NCI-H2196 treated with DMSO at 0.1 percent for 48 hours (cell line): ENCODE measurements around the gene FAM83G.

Source experiments
- DNase-seq: peaks from one replicate; lab custom pipeline; 2025; ENCODE audit not compliant: unreplicated experiment; lab: John Stamatoyannopoulos, UW

Gene FAM83G

DNA sequence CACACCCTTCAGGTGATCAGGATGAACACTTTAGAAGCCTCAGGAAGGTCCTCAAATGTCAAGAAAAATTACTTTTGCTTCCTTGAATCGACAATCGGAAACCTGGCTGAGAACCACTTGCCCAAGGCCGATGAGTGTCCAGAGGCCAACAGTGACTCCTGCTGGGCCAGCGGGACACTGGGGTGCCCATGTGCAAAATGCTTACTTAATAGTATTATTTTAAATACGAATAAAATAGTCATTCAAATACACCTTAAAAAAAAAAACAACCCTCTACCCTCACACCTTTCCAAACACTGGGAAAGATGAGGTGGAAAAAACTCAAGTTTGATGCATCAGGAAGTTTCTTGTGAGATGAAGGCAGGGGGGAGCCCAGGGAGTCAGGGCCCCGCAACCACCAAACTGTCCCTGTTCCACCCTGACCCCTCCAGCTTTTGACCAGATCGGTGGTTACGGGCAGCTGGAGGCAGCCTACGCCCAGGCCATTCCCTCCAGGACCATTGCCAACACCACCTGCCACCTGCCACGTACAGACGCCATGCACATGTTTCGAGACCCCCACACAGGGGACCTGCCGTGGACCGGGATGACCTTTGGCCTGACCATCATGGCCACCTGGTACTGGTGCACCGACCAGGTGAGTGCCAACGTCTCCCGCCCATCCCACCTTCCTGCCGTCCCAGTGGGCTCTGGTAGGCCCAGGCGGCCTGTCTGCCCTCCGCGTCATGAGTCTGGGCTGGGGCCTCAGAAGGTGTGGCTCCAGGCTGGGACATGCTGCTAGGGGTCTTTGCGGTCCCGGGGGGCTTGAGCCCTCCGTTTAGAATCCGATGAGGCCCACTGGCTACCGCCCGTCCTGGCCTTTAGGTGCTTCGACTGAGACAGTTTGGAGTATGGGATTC, 33.7 kb downstream of the FAM83G start:
- DNase-seq: no peak

GRCh38 chr17:18968945-18969887, 35.3 kb downstream of the FAM83G start:
- no peak for DNase-seq

- no peak for DNase-seq
These were observed 36.2 kb downstream of the FAM83G start for GRCh38 chr17:18968345-18968744.

GRCh38 chr17:18967916-18968315, 36.6 kb downstream of the FAM83G start:
- DNase-seq: no peak

GRCh38 chr17:18966831-18967624, 37.5 kb downstream of the FAM83G start:
- no peak for DNase-seq

- no peak for DNase-seq
These were observed 38.9 kb downstream of the FAM83G start for GRCh38 chr17:18965530-18966236.

- DNase-seq: no peak
These were observed 40.0 kb downstream of the FAM83G start for GRCh38 chr17:18964550-18964949.

GRCh38 chr17:18964018-18964351, 40.6 kb downstream of the FAM83G start:
- DNase-seq: no peak

DNA sequence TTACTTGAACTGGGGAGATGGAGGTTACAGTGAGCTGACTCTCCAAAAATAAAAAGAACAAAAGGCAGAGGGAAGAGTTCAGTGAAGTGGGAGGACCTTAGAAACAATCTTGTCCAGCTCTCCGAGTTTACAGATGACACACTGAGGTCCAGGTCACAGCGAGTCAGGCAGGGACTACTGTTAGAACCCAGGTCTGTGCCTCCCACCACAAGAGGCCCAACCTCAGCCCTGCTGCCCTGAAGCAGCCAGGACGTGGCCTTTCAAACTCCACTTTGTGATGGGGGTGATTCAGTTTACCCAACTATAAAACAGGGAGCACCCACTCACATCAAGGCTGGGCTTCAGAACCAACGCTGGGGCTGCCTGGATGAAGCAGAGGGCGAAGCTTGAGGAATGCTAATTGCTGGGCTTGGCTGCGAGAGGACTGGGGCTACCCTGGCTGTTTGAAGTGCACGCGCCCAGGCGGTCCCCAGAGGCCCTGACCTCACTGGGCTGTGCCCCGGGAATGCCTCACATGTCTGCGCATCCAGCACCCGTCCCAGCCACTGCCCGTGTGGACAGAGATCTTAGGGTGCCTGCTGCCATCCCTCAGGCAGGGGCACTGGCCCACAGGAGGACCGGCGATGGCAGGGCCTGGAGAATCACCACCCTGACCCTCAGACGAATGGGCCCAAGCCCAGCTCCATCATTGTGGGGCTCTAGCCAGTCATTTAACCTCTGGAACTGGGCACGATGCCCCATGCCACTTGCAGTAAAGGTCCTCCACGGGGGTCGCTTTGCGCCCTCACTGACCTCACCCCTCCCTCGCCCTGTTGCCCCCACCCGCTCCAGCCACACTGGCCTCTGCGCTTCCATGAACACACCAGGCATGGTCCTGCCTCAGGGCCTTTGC, 41.2 kb downstream of the FAM83G start:
- DNase-seq: no peak

GRCh38 chr17:18962494-18962815, 42.1 kb downstream of the FAM83G start:
- DNase-seq: no peak

DNA sequence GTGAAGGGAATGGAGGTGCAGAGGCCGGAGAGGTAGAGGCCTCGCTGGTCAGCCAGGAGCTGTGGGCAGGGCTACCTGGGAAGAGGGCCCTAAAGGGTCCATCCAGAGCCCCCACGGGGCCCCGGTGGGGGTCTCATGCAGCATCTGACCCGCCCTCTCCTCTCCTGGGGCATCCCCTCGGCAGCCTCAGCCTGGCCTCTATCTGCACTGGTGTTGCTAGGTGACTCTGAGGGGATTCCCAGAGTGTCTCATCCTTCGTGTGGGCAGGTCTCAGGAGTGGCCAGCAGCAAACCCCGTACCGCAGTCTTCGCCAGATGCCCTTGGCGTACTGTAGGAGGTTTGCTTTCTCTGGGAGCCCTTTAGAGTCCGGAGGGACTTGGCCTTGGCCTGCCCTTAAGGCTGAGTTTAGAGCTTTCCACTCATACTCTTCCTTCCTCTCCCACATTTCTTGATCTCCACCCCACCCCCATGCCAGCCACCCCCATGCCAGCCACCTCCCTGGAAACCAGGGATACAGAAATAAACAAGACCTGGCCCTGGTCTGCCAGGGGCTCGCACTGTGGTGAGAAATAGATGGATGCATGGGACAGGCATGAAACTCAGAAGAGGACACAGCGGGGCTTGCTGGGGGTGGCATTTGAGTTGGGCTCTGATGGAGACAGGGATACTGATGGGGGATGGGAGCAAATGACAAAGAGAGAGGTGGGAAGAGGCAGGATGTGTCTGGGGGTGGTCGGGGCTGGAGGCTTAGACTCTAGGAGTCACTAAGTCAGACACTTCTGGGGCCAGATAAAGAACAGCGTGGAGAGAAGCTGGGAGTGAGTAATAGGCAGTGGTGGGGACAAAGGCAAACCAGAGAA, 42.7 kb downstream of the FAM83G start:
- no peak for DNase-seq

DNA sequence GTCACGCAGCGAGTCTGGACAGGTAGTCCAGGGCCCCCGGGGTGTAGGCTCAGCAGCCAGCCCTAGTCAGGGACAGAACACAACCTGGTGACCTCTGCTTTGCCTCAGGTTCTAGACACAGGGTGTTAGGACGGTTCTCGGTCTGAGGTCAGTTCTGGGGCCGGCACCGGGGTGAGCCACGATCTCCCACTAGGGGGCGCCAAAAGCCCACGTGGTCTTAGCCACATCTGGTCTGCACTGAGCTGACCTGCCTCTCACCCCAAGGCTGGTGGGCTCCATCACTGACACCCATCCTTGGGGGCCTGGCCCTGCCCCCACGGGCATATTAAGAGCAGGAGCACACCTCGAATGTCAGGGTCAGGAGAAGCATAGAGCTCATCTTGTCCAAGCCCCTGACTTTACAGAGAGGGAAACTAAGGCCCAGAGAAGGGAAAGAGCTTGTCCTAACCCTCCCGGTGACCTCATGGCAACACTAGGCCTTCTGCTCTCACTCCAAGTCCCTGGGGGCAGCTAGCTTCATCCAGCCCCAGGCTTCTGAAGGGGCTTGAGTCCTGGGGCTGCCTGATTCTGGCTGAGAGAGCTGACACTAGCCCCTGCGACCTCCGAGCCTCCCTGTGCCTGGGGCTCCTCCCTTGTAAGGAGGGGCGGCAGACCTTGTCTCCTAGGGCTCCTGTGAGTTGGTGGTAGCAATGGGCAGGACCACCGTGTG, 43.6 kb downstream of the FAM83G start:
- DNase-seq: no peak

DNA sequence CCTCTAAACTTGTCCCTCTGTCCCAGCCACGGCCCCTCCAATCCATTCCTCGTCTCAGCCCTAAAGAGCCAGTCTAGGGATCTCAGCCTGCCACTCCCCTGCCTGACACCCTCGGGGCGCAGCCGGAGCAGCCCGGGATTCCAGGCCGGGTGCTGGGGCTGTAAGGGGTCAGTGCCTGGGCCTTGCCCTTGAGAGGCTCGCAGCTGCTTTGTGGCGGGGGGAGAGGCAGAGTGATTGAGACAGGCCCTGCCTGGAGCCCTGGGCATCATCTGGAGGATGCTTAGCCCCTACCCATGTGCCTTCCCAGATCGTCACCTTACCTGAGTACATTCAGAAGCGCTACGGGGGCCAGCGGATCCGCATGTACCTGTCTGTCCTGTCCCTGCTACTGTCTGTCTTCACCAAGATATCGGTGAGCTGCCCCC, 44.3 kb downstream of the FAM83G start:
- DNase-seq: no peak

GRCh38 chr17:18959845-18960240, 44.7 kb downstream of the FAM83G start:
- no peak for DNase-seq

DNA sequence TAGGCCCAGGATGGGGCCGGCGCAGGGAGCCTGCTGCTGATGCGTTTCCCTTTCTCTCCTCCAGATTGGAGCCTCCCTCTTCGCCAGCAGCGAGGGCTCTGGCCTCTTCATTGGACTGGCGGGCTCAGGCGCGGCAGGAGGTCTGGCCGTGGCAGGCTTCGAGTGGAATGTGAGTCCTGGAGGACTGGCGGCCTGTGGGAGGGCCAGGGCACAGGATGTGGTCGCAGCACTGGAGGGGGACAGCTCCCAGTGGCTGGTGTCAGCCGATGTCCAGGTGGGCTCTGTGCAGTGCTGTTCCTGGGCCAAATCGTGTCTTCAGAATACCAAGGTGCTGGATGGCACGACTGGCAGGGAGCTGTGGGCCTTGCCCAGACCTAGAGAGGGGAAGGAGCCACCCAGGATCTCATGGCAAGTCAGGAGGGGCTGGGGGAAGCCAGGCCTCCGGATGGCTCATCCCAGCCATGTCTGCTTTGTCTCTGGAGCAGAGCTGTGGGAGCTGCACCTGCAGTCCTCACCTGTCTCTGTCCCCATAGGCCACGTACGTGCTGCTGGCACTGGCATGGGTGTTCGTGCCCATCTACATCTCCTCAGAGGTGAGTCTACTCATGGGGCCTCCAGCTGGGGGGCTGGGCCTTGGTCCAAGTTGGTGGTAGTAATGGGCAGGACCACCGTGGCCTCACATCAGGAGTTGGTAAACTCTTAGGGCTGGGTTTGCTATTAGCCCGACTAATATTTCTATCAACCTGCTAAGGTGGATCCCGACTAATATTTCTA, 45.3 kb downstream of the FAM83G start:
- DNase-seq: no peak

- no peak for DNase-seq
These were observed 46.0 kb downstream of the FAM83G start for GRCh38 chr17:18958611-18959010.

DNA sequence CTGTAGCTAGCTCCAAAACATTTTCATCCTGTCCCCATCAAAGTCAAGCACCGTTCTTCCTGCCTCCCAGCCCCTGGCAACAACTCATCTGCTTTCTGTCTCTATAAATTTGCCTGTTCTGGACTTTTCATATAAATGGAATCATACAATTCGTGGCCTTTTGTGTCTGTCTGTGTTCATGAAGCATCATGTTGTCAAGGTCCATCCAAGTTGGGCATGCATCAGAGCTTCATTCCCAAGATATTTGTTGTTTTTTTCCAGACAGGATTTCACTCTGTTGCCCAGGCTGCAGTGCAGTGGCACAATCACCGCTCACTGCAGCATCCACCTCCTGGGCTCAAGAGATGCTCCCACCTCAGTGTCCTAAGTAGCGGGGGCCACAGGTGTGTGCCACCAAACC, 46.7 kb downstream of the FAM83G start:
- no peak for DNase-seq
